ENCODE results near the gene STRN3.

- TF ChIP-seq ASH2L (IDR thresholded peaks at IDR 0.05; ENCODE audit: low read length): no peak
- no peak for TF ChIP-seq CTCF (IDR thresholded peaks at IDR 0.05; ENCODE audit: control extremely low read depth in 1 of 3, insufficient read depth in 1 of 3, low read depth in 1 of 3, low read length in 3 of 3)
- no peak for TF ChIP-seq RAD21 (IDR thresholded peaks at IDR 0.05 in 1 of 2, conservative IDR thresholded peaks at IDR 0.05 in 1 of 2; ENCODE audit: low read depth in 2 of 2, low read length in 2 of 2)
- TF ChIP-seq EZH2 (IDR thresholded peaks at IDR 0.05; ENCODE audit: low read depth, low read length, severe bottlenecking): no peak
- no peak for TF ChIP-seq POLR2A (IDR thresholded peaks at IDR 0.05; ENCODE audit: control extremely low read depth in 1 of 2, low read depth in 2 of 2, low read length in 2 of 2)
- no peak for TF ChIP-seq RBBP5 (IDR thresholded peaks at IDR 0.05; ENCODE audit: borderline replicate concordance, low read depth, low read length)
- no peak for TF ChIP-seq TAF1 (IDR thresholded peaks at IDR 0.05; ENCODE audit: low read depth, low read length)
- TF ChIP-seq CEBPB (IDR thresholded peaks at IDR 0.05; ENCODE audit: low read depth, low read length): no peak
- no peak for TF ChIP-seq ZNF274 (IDR thresholded peaks at IDR 0.05; ENCODE audit: borderline replicate concordance, extremely low read depth, low read length)
- TF ChIP-seq CREB1 (IDR thresholded peaks at IDR 0.05): no peak
- TF ChIP-seq E2F6 (IDR thresholded peaks at IDR 0.05): no peak
Measured at GRCh38 chr14:30864934-30865333, 161.2 kb downstream of the STRN3 start.

Data from H1 (cell line).